NOMO-1 treated with DMSO at 0.1 percent for 48 hours (cell line): ENCODE results near the gene LXN.
A peak's percentile ranks its signal among the peaks of the same experiment; 100 is the strongest.
"Not testable (repeated sequence)": the region's sequence is repeated elsewhere in the genome, so short reads cannot be mapped to it uniquely, and the experiment has no call there.

Experiments used
- DNase-seq: peaks from one replicate; lab custom pipeline; 2025; ENCODE audit not compliant: unreplicated experiment; lab: John Stamatoyannopoulos, UW

Gene LXN, protein sequence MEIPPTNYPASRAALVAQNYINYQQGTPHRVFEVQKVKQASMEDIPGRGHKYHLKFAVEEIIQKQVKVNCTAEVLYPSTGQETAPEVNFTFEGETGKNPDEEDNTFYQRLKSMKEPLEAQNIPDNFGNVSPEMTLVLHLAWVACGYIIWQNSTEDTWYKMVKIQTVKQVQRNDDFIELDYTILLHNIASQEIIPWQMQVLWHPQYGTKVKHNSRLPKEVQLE

DNA sequence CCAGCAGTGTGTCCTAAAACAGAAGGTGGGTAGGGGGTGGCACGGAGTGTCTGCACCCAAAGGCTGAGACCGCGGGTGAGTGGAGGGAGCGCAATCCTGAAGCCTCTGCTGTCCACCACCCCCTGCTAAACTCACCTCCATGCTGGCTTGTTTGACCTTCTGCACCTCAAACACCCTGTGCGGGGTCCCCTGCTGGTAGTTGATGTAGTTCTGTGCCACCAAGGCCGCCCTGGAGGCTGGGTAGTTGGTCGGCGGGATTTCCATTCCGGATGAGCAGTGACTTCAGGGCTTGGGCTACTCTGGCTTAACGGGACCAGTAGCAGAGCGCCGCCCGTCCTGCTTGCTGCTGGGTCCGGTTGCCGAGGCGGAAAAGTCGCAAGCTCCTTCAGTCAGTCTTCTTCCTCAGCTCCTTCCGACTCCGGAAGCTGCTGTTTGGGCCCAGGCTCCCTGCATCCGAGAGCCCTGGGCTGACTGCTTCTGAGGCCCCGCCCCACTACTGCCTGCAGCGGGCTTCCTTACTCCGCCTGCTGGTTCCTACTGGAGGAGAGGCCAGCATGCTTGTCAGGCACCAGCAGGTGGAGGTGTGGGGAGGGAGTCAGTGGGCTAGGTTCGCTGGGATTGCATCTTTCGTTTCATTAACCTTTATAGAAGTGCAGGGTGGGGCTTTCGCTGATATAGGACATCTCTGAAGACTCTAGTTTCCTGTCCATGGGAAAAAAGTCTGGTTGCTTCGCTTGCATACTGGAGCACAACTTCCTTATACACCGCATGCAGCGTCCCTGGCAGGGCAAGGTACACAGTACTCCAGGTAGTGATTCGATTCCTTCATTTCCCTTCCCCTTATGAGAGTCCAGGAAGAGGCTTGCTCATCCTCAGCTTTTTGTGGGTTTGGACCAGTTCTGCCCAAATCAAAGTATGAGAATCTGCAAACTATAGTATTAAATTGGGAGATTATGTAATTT, at the start of gene LXN:
LXN (minus strand) TSS at position 434 of the 962 bp plus-strand sequence; CDS start at position 264, 170 bp downstream.
- no peak for DNase-seq

DNA sequence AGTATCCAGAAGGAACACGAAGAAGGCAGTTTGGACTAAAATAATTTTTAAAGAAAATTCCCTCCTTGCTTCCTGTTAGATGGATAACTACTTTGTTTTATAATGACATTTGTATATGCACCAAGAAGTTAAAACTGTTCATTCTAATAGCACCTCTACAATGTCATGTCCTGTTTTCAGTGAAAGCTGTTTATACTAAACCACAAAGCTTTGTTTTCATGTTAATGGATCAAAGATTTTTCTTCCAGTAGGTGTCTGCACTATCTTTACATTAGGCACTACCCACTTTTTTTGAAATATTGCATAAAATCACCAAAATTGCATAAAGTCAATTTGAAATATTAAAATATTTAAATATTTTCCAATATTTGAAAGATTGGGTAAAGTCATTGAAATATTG, 49.7 kb upstream of the LXN start:
- no peak for DNase-seq

DNA sequence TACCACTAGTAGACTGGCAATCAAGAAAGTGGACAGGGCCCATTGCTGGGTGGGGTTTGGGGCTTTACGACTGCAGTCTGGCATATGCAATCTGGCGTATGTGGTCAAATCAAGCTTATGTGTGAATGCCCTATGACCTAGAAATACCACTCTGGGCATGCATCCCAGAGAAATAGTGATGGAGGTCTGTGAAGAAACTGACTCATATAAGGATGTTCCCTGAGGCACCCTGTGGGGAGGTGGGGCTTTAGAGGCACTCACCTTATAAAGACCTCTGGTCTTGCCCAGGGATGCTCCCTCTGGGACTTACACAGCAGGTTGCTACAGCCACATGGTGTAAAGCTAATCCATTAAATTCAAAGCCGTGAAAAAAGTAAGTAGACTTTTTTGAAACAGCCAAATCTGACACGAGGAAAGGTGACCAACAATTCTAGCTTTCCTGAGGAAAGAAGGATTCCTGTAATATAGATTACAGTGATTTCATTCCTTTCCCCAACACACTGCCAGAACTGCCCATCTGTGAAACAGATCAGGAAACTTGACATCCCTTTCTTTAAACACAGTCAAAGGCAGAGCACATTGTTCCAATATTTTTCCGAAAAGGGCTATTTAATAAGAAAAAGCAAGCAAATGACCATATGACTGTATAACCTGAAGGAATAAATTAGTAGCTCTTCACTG, 46.2 kb upstream of the LXN start:
- no peak for DNase-seq

DNA sequence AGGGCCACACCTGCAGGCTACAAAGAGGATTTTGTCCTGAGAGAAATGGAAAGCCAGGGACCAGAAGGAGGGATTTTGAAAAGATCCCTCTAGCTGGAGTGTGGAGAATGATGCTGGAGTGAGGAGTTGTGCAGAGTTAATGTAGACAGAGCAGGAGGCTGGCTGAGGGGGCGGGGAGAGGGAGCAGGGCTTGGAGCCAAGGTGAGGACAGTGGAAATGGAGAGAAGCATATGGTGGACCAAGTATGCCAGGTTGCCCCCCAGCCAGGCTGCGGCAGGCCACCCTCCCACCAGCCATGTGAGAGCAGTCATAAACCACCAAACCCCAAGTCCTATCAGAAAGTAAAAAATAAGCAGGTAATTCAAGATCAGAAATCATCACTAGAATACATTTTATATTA, 45.1 kb upstream of the LXN start:
- no peak for DNase-seq

DNA sequence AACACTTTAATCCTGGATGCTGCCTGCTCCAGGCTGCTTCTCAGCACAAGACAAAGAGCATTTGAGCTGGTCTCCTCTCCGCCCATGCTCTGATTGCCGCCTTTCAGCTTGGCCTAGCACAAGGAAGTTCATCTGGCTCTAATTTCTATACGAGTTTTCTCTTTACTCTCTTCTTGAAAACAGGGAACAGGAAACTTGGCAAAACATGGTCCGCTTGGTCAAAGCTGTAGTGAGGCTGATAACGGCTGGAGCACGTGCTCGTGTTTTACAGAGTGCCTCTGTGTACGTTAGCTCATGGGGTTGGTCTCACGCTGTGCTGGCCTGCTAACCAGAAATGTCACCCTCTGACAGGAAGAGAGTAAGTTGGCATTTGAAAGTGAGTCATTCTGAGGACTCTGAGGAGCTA, 40.6 kb upstream of the LXN start:
- no peak for DNase-seq

DNA sequence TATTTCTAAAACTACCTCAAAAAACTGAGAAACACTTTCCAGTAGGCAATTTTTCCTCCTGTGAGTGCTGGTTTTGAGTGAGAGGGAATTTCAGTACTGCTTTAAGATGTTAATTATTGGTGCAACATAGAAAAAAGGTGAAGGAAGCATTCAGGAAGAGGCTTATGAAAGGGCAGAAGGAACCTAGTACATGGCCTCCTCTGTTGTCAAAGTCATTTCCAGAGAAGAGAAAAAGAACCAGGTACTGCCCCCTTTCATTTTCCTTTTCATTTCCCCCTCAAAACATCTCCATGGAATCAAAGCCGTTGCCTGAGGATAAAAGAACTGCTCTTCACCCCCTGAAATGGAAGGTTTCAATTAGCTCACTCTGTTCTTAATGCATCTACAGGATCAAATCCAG, 40.0 kb upstream of the LXN start:
- DNase-seq, result no peak

DNA sequence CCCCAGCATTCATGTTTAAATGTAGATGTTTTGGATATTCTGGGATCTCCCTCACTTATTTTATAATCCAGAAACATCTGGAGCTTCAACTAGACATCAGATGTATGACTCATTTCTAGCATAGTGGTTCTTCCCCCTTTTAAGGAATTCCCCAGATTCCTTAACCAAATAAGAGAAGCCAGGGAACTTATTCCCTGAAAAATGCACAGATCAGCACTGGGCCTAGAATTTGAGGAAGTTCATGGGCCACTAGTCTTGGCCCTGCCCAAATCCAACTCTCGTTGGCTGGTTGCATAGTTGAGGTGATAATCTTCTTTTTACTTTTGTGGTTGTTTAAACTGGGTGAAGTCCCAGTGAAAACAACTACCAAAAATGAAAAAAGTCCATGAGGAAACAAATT, 39.4 kb upstream of the LXN start:
- DNase-seq, result no peak

DNA sequence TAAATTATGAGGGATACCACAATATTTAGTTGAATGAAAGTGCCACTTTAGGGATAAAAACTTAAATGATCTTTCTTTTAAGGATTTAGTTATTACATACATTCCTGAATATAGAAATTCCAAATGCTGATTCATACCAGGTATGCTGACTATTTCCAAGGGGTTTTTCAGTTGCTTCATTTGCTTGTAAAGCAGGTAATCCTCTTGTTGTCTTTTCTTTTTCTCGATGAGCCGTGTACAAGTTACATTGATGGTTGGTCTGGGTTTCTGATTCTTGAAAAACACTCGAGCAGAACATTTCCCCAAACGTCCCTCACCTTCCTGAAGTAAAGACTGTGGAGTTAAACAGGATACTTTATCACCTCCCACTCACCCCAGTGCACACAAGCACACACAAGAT, 38.2 kb upstream of the LXN start:
- no peak for DNase-seq

DNA sequence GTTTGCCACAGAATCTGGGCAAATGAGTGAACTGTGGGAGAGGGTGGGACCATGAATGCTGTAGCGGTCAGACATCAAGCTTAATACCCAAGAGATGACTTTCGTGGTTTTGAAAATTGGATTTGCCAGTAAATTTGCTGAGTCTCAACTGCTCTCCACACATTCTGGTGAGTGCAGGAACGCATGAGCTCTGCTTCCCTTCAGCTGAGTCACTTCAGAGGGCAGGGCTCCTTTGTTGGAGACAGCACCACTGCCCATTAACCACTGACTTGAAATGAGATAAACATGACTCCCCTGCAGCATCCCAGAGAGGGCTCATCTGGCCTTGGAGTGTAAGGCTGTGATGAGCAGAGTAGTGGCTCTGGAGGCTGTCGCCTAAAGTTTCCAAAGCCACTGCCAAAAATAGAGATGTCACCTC, 37.2 kb upstream of the LXN start:
- DNase-seq, result no peak

DNA sequence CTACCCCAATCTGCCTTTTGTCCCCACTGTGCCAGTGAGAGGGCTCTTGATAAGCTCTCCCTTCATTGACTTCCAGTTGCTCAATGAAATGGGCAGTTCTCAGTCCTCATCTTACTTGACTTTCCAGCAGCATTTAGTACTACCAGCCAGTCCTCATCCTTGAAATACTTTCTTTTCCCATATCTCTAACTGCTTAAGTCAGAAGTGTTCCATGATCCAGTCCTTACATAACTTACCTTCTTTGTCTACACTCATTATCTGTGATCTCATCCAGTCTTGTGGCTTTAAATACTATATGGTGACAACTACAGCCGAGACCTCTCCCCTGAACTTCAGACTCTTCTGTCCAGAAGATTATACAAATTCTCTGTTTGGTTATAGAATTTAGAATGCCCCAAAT, 31.1 kb upstream of the LXN start:
- DNase-seq, result no peak

DNA sequence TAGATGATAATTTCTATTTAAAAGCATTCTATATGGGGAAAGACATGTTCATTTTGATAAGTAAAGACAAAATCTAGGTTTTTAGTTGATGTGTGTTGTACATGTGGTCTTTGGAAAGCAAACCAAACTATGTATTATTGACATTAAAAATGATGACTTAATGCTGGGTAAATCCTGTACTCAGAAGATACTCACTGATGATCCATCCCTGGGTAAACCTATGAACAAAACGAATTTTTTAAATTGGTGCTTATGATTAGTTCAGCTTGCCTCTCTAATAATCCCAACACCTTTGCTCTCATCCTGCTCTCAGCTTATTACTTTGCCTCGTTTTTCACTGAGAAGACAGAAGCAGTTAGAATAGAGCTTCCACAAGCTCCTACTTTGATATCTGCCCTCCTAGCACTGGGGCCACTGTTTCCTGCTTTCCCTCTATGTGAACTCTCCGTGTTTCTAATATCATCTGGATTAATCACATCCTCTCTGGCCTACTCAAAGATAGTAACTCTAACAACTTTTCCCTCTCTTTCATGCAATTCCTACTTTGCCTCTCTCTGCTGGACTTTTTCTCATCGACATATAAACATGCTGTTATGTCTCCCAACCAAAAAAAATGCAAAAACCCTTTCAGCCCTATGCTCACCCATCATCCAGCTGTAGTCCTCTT, 30.5 kb upstream of the LXN start:
- DNase-seq, result no peak

DNA sequence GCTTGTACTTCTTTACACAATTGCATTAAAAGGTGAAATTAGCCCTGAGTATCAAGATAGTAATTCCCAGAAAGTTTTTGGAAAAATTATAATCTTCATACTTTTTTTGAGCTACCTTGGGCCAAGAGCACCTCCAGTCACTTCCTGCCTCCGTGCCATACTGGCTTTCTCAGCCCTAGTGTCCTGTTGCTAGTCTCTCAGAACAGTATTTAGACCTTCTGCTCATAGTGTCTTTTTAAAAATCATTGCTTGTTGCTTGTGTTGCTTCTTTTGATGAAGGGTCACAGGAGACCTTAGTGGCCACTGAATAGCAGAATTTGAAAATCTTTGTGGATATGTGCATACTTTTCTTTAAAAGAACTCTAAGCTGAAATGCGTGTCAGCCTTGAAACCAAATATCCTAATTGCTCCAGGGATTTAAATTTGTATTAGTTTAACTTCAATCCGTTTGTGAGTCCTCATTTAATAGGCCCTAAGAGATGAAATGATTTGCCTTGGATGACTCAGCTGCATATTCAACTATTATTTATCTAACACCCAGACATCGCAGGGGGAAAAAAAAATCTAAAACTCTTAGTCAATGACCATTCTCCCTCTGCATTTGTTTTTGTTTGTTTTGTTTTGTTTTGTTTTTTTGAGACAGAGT, 29.1 kb upstream of the LXN start:
- no peak for DNase-seq

DNA sequence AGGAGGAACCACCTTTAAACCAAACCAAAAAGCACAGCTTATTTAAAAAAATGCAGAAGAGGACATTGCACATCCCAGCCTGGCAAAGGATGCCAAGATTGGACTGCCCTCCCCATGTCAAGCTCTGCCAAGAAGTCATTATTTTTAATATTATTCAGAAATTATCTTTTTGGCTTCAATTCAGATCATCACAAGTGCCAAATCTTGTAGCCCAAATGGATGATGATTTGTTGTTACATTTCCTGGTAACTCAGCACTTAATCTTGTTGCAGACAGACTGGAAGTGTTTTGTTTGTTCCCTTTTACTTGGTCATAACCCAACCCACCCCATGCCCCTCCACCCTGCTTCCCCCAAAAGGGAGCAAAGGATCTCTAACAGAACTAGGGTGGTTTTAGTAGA, 28.1 kb upstream of the LXN start:
- no peak for DNase-seq

DNA sequence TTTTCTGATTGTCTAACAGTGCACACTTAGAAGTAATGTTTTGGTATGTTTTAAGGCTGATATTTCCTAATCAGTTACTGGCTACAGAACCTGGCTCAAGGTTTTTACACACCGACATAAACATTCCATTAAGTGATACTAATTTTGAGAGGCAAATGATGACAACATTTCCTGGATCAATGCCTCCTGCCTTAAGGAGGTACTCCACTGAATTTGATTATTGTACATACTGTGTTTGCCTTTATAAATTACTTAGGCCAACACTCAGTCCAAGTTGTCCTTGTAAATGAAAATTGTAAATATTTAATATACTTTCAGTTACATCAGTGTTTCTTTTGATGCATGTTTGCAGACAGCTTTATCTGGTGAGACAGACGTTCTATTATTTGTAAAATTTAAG, 24.2 kb upstream of the LXN start:
- no peak for DNase-seq

DNA sequence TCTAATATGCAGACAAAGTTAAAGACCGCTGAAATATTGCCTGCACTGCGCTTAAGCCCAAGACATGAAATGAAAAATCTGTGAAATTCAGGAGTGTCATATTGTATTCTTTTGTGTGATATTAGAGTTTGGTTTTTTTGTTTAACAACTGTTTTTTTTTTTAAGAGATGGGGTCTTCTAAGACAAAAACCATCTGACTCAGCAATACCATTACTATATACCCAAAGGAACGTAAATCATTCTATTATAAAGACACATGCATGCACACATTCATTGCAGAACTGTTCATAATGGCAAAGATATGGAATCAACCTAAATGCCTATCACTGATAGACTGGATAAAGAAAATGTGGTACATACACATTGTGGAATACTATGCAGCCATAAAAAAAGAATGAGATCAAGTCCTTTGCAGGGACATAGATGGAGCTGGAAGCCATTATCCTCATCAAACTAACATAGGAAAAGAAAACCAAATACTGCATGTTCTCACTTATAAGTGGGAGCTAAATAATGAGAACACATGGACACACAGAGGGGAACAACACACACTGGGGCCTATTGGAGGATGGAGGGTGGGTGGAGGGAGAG, 21.5 kb upstream of the LXN start:
- not testable (repeated sequence) for DNase-seq

DNA sequence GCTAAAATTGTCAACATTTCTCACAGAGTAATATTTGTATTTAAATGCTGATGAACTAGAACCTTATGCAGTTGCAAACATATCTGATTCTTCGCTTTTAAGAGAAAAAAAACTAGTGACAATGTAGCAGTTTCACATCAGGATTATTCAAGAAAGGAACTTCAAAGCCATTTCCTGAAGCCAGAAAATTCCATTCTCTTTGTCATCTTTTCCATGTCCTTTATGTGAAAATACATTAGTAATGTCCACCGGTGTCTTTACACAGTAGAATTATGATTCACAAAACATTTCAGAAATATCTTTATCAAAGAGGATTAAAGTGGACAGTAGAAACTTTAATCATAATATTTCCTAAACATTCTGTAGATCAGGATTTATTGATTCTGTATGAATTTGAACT, 12.7 kb upstream of the LXN start:
- DNase-seq, result no peak

DNA sequence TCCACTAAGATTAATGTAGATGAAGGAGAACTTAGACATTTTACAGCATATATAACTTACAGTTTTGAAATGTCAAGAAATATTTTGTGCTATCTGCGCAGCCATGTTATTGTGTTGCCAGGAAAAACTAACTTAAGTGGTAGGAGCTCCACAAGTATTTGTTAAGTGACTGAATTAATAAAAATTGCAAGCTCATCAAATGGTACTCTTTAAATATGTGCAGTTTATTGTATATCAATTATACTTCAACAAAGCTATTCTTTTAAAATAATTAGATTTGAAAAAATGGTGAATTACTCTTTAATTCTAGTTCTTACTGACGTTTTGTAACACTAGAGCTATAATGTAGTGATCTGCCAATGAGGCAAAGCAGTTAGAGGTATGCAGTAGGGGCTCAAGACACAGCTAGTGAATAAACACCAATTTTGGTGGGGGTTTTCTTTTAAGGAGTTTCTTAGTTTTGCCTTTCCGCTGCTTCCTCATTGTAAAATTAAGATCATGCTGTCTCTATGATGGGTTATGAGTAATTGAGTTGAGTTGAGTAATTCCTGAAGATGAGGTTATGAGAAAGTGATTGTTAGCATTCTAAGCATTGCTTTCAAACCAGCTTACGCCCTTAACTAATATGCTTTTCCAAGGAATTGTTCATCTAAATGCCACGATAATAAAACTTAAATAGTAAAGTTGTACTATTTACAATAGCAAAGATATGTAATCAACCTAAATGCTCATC, 10.9 kb upstream of the LXN start:
- DNase-seq, result peak; percentile 4

DNA sequence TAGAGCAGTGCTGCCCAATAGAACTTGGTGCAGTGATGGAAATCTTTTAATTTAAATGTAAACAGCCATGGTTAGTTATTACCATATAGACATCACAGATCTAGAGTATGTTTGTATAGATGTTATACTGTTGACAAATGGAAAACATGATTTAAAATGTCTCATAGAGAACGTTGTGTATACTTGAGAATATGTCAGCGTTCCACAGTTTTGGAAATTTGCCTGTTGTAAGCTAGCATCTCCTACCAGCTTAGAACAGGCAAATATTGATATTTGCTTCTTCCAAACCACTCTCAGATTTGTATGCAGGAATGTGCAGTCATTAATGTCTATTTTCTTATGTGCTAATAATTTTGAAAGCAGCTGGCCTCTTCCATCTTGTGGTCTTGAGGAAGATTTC, 8.4 kb upstream of the LXN start:
- no peak for DNase-seq

DNA sequence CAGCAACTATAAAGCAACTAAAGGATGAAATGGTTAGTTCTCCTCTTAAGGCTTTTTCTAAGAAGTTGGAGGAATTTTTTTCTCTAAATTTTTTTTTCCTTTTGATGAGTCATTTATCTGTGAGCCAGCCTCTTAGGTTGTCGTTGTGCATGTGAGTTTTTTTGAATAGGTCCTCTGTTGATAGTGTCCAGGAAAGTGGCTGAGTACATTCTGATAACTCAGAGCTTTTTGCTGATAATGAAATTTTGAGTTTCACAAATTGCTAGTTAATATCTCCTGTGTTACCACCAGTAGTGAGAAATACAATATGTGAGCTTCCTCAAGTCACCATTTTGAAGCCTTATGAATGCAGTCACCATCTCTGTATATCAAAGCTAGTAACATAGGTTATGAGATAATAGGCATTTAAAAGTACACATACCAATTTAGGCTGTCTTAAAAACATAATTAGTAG, 7.1 kb upstream of the LXN start:
- no peak for DNase-seq

DNA sequence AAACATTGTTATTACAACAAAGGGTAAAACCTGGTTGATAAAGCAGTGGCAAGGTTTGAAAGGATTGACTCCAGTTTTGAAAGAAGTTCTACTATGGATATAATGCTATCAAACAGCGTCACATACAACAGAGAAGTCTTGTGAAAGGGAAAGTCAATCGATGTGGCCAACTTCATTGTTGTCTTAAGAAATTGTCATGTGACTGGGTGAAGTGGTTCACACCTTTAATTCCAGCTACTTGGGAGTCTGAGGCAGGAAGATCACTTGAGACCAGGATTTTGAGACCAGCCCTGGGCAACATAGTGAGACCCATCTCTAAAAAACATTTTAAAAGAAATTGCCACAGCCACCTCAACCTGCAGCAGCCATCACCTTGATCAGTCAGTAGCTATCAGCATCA, 6.2 kb upstream of the LXN start:
- DNase-seq, result no peak
